GM23338 (cell line): ENCODE data around the gene ORAI2. TPM values are rescaled to one million over a fixed set of nuclear protein-coding genes. Genes with fewer than 3 reads are reported as not detected.

Source experiments
- ATAC-seq: fragments of 200-7000 bp; cut with Tn5 transposase; 3 replicates; pipeline ENCODE4 v1.9.1; 2020
- DNase-seq: peaks from one replicate; pipeline ENCODE4 v3.0.0-alpha.2; 2015; ENCODE audit warnings: low spot score
- H2AFZ ChIP-seq: fragments of 200-600 bp; sonication (generic); 2 replicates; pipeline ENCODE4 v1.8.0; 2016; ENCODE audit warnings: antibody characterized with exemption, mild to moderate bottlenecking, moderate library complexity
- H3F3A ChIP-seq: fragments of 200-600 bp; sonication (generic); replicated peaks from 2 replicates; pipeline ENCODE4 v1.8.0; 2017; ENCODE audit warnings: antibody characterized with exemption, mixed run types, low read depth
- H3K27ac ChIP-seq: fragments of 200-600 bp; sonication (generic); 2 replicates; pipeline ENCODE4 v1.6.1; 2016; ENCODE audit warnings: low read depth
- H3K27me3 ChIP-seq: fragments of 200-600 bp; sonication (generic); 2 replicates; pipeline ENCODE4 v1.8.0; 2016; ENCODE audit warnings: mild to moderate bottlenecking, mixed run types, moderate library complexity; ENCODE audit not compliant: insufficient read depth
- H3K36me3 ChIP-seq: fragments of 200-600 bp; sonication (generic); 2 replicates; pipeline ENCODE4 v1.8.0; 2016; ENCODE audit warnings: mild to moderate bottlenecking; ENCODE audit not compliant: insufficient read depth
- H3K4me1 ChIP-seq: fragments of 200-600 bp; sonication (generic); 2 replicates; pipeline ENCODE4 v1.8.0; 2016; ENCODE audit warnings: mild to moderate bottlenecking, moderate library complexity; ENCODE audit not compliant: insufficient read depth
- H3K4me2 ChIP-seq: fragments of 200-600 bp; sonication (generic); 2 replicates; pipeline ENCODE4 v1.7.1; 2017; ENCODE audit warnings: mixed run types
- H3K4me3 ChIP-seq: fragments of 200-600 bp; sonication (generic); 2 replicates; pipeline ENCODE4 v1.6.1; 2016; ENCODE audit warnings: mixed run types
- H3K79me2 ChIP-seq: fragments of 200-600 bp; sonication (generic); replicated peaks from 2 replicates; pipeline ENCODE4 v1.8.0; 2017; ENCODE audit warnings: mild to moderate bottlenecking; ENCODE audit not compliant: insufficient read depth
- H3K9me2 ChIP-seq: fragments of 200-600 bp; sonication (generic); 2 replicates; pipeline ENCODE4 v1.8.0; 2017; ENCODE audit not compliant: insufficient read depth
- H4K20me1 ChIP-seq: fragments of 200-600 bp; sonication (generic); replicated peaks from 2 replicates; pipeline ENCODE4 v1.8.0; 2017; ENCODE audit warnings: mild to moderate bottlenecking; ENCODE audit not compliant: insufficient read depth
- H3K27ac Mint-ChIP-seq: 2 replicates; pipeline ENCODE4 v1.8.0; 2020; ENCODE audit warnings: inconsistent platforms, mild to moderate bottlenecking, moderate library complexity, mixed read lengths
- H3K27me3 Mint-ChIP-seq: 3 replicates; pipeline ENCODE4 v1.8.0; 2022; ENCODE audit warnings: low read depth, mild to moderate bottlenecking, moderate library complexity, mixed read lengths, inconsistent platforms; ENCODE audit not compliant: insufficient read depth, poor library complexity
- H3K36me3 Mint-ChIP-seq: 3 replicates; pipeline ENCODE4 v1.8.0; 2021; ENCODE audit warnings: low read depth, mild to moderate bottlenecking, inconsistent platforms, moderate library complexity, mixed read lengths
- H3K4me1 Mint-ChIP-seq: 3 replicates; pipeline ENCODE4 v1.8.0; 2020; ENCODE audit warnings: mild to moderate bottlenecking, inconsistent platforms, mixed read lengths
- H3K4me3 Mint-ChIP-seq: 3 replicates; pipeline ENCODE4 v1.8.0; 2021; ENCODE audit warnings: moderate library complexity, mild to moderate bottlenecking, inconsistent platforms, mixed read lengths
- H3K9me3 Mint-ChIP-seq: 3 replicates; pipeline ENCODE4 v1.8.0; 2020; ENCODE audit warnings: moderate library complexity, mild to moderate bottlenecking, inconsistent platforms, mixed read lengths
- CREB1 ChIP-seq: fragments of 250-450 bp; sonication (Bioruptor Pico); IDR thresholded peaks from 2 replicates; pipeline ENCODE4 v1.5.0; 2020; ENCODE audit warnings: low read depth, mild to moderate bottlenecking, moderate library complexity
- ETS1 ChIP-seq: IDR thresholded peaks from 2 replicates; pipeline ENCODE4 v1.6.1; 2016; ENCODE audit warnings: antibody characterized with exemption
- EZH2 ChIP-seq: fragments of 200-600 bp; sonication (generic); IDR thresholded peaks from one replicate; pipeline ENCODE4 v1.8.0; 2017; ENCODE audit warnings: antibody characterized with exemption, mild to moderate bottlenecking, low read depth; ENCODE audit not compliant: unreplicated experiment
- NANOG ChIP-seq: IDR thresholded peaks from 2 replicates; pipeline ENCODE4 v1.6.1; 2016; ENCODE audit warnings: antibody characterized with exemption, borderline replicate concordance
- POLR2AphosphoS5 ChIP-seq: IDR thresholded peaks from 2 replicates; pipeline ENCODE4 v1.6.1; 2016; ENCODE audit warnings: antibody characterized with exemption, low read depth
- REST ChIP-seq: IDR thresholded peaks from one replicate; pipeline ENCODE4 v1.6.1; 2018; ENCODE audit warnings: antibody characterized with exemption; ENCODE audit not compliant: unreplicated experiment
- STAT1 ChIP-seq: IDR thresholded peaks from one replicate; pipeline ENCODE4 v1.6.1; 2016; ENCODE audit warnings: antibody characterized with exemption; ENCODE audit not compliant: unreplicated experiment
- ZNF462 ChIP-seq: fragments of 250-450 bp; sonication (Bioruptor Pico); IDR thresholded peaks from 2 replicates; pipeline ENCODE4 v1.5.0; 2020; ENCODE audit warnings: mild to moderate bottlenecking, moderate library complexity
- polyA plus RNA-seq: library from polyadenylated mRNA; unstranded; fragments of >200 nt; fragmentation: Nextera tagmentation; extraction: Ambion mirVana; gene quantifications from 2 replicates; pipeline ENCODE4 v1.2.1, GENCODE V29; 2016
- total RNA-seq: library from RNA; depleted of rRNA; stranded (reverse); fragments of >200 nt; shearing (Covaris generic); gene quantifications from 2 replicates; pipeline ENCODE4 v1.2.3, GENCODE V29; 2014

Gene ORAI2
- total and polyA plus RNA-seq, 2 experiments from 2014 or later: 6.6 to 33.8 TPM

GRCh38 chr7:102447311-102447710, 13.9 kb downstream of the ORAI2 start (continued):
- TF ChIP-seq ZNF462 (CRISPR knock-in tag) (no peak), EZH2 (no peak), POLR2AphosphoS5 (no peak), STAT1 (no peak)

GRCh38 chr7:102449136-102449535, 15.8 kb downstream of the ORAI2 start:
- H3K9me3 Mint-ChIP-seq: no peaks in the 10 kb centered on the region
- H3K27ac Mint-ChIP-seq: no peak overlapping the region
- no peaks in the 10 kb centered on the region for H3K27me3 ChIP-seq
- H3K4me1 ChIP-seq: no peaks in the 10 kb centered on the region
- no peak for DNase-seq
- no peaks in the 10 kb centered on the region; the same call in 1 of the 2 replicates for H4K20me1 ChIP-seq
- H3K27me3 Mint-ChIP-seq: peaks cover 5% of the 10 kb centered on the region
- ATAC-seq: no peak
- 0 out of 2 replicates have a peak, but pooled peaks cover 3% of the 10 kb centered on the region for H3F3A ChIP-seq
- no peak overlapping the region for H3K4me3 ChIP-seq
- H3K4me2 ChIP-seq: no peak overlapping the region
- no peaks in the 10 kb centered on the region for H3K9me2 ChIP-seq
- H3K79me2 ChIP-seq: no peaks in the 10 kb centered on the region
- no peak overlapping the region for H3K4me3 Mint-ChIP-seq
- H3K36me3 ChIP-seq: no peaks in the 10 kb centered on the region
- H3K36me3 Mint-ChIP-seq: peaks cover 3% of the 10 kb centered on the region; the same call in 2 of the 3 replicates
- H3K4me1 Mint-ChIP-seq: peaks cover 4% of the 10 kb centered on the region; the same call in 1 of the 3 replicates
- H2AFZ ChIP-seq: no peak overlapping the region
- no peak overlapping the region for H3K27ac ChIP-seq
- TF ChIP-seq EZH2: no peak
- TF ChIP-seq NANOG: no peak
- no peak for TF ChIP-seq ETS1
- no peak for TF ChIP-seq CREB1 (CRISPR knock-in tag)
- no peak for TF ChIP-seq REST
